Ishikawa (cell line): Measurements from ENCODE around the gene KSR2.

Experiments used
- CEBPB ChIP-seq: IDR thresholded peaks from 2 replicates; pipeline ENCODE4 v1.6.1; 2012
- CREB1 ChIP-seq: IDR thresholded peaks from 2 replicates; pipeline ENCODE4 v1.6.1; 2012; ENCODE audit warnings: low read depth
- EGR1 ChIP-seq: IDR thresholded peaks from 2 replicates; pipeline ENCODE4 v1.6.1; 2012
- EP300 ChIP-seq: IDR thresholded peaks from 2 replicates; pipeline ENCODE4 v1.6.1; 2012; ENCODE audit warnings: borderline replicate concordance
- FOXM1 ChIP-seq: IDR thresholded peaks from 2 replicates; pipeline ENCODE4 v1.6.1; 2012; ENCODE audit warnings: low read depth, borderline replicate concordance
- MAX ChIP-seq: IDR thresholded peaks from 2 replicates; pipeline ENCODE4 v1.6.1; 2012
- NFIC ChIP-seq: IDR thresholded peaks from 2 replicates; pipeline ENCODE4 v1.6.1; 2012
- RAD21 ChIP-seq: IDR thresholded peaks from 2 replicates; pipeline ENCODE4 v1.6.1; 2012; ENCODE audit warnings: low read depth
- REST ChIP-seq: IDR thresholded peaks from 2 replicates; pipeline ENCODE4 v1.6.1; 2012; ENCODE audit warnings: low read depth, mild to moderate bottlenecking
- TAF1 ChIP-seq: IDR thresholded peaks from 2 replicates; pipeline ENCODE4 v1.6.1; 2012; ENCODE audit warnings: low read depth, mild to moderate bottlenecking
- TCF12 ChIP-seq: IDR thresholded peaks from 2 replicates; pipeline ENCODE4 v1.6.1; 2012; ENCODE audit warnings: low read depth
- TEAD4 ChIP-seq: IDR thresholded peaks from 2 replicates; pipeline ENCODE4 v1.6.1; 2012
- USF1 ChIP-seq: IDR thresholded peaks from 2 replicates; pipeline ENCODE4 v1.6.1; 2012
- YY1 ChIP-seq: IDR thresholded peaks from 2 replicates; pipeline ENCODE4 v1.6.1; 2012; ENCODE audit warnings: low read depth
- ZBTB7A ChIP-seq: IDR thresholded peaks from 2 replicates; pipeline ENCODE4 v1.6.1; 2012; ENCODE audit warnings: low read depth

Gene KSR2

DNA sequence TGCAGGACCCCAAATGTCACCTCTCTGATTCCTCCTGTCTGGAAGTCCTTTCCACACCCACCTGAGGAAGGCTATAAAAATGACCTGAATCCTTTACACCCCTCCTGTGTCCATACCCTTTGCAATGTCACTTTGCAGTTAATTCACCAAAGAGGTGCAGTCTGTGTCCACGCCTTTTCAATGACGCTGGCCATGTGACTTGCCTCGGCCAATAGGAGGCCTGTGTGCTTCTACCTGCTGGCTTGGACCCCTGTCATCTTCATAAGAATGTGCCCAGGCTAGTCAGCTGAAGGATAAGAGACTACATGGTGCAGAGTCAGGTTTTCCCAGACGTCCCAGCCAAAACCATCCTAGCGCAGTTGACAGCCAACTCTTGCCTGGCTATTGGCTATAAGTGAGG, 101.4 kb downstream of the KSR2 start:
- TF ChIP-seq NFIC, result no peak
- TF ChIP-seq USF1, result 0 out of 2 replicates have a peak, but pooled peaks have one; percentile 30

DNA sequence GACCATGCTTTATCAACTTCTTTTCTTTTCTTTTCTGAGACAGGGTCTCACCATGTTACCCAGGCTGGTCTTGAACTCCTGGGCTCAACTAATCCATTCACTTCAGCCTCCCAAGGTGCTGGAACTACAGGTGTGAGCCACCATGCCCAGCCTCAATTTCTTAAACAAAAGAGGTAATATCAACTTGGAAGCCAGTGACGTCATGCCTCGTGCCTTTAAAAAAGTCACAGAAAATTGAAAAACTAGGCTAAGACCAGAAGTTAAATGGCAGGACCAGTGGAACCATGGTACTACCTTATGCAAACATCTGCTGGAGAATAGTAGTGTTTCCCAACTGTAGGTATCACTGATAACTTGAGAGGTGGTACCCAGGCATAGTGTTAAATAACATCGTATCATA, 103.3 kb downstream of the KSR2 start:
- TF ChIP-seq RAD21 (no peak), NFIC (no peak), EGR1 (no peak), ZBTB7A (no peak), TAF1 (no peak)

DNA sequence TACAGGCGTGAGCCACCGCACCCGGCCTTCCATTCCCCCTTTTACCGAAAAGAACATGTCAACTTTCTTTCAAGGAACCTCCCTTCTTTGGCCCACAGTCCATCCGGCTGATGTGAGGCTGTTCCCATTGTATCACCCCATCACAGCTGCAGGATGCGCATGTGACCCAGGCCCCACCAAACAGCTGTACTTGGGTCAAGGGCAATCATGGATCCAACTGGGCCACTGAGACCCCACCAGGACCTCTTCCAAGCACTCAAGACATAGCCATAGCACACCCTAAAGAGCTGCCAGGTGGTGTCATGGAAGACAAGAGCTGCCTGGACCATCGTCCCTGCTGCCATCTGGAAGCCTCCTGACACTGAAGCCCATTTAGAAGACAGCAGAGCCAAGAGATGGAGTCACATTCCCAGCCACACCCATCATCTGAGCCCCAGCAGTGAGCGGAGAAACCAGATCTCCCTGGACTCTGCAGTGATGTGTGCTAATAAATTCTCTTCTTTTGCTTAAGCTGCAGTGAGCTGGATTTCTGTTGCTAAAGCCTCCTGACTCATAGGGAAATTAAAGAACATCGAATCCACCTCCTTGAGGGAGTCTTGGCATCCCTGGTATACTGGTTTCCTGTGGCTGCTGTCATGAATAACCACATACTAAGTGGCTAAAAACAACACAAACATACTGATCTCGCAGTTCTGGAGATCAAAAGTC, 105.6 kb downstream of the KSR2 start:
- no peak for TF ChIP-seq NFIC
- TF ChIP-seq TCF12, result no peak
- no peak for TF ChIP-seq MAX
- no peak for TF ChIP-seq CREB1
- TF ChIP-seq EP300, result no peak
- TF ChIP-seq TEAD4, result no peak
- TF ChIP-seq RAD21, result no peak
- TF ChIP-seq ZBTB7A, result no peak
- TF ChIP-seq YY1, result no peak
- no peak for TF ChIP-seq USF1
- TF ChIP-seq TAF1, result no peak
- no peak for TF ChIP-seq FOXM1
- no peak for TF ChIP-seq CEBPB
- TF ChIP-seq EGR1, result no peak
- TF ChIP-seq REST, result no peak

DNA sequence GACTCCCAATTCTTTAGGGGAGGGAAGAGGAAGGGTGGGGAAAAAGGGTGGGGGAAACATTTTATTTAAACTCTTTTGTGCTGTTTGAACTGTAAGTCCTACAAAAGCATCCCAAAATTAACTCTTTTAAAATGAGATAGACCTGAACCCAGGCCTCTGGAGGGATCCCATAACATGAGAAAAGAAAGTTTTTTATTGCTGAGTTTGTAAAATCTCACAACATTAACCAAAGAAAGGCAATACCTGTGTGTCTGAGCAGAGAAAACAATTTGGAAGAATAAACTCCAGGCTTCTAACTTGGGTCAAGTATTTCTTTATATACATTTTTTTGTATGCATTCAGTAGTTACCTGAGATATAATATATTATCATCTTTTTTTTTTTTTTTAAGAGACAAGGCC, 107.1 kb downstream of the KSR2 start:
- TF ChIP-seq YY1 (no peak), TCF12 (no peak), EP300 (no peak), TAF1 (no peak), TEAD4 (no peak), NFIC (no peak), FOXM1 (no peak), RAD21 (no peak), CEBPB (no peak), EGR1 (no peak), USF1 (no peak), CREB1 (no peak), MAX (no peak), ZBTB7A (no peak), REST (no peak)

GRCh38 chr12:117860111-117860510, 108.7 kb downstream of the KSR2 start:
- TF ChIP-seq FOXM1, result no peak
